NCI-H524 (cell line): ENCODE results near the gene THOC5.

Experiments used
- DNase-seq, 2 experiments: peaks; one replicate each; lab custom pipeline; 2025; lab: John Stamatoyannopoulos, UW

Gene THOC5

DNA sequence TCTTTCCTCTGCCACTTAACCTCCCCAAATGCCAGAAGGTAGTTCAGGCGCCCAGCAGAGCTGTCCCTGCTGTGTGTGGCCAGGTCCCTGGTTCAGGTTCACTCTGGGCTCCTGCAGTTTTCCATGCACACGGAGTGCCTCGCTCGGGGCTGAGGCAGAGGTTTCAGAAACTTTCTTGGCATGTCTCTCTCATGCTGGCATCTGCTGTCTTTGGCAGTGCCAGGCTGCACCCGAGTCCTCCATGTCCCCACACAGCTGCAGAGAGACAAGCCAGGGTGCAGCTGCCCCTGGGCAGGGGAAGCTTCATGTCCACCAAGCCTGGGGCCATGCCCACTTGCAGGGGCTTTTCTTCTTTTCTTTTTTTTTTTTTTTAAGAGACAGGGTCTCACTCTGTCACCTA, 80.6 kb downstream of the THOC5 start:
- no peak for DNase-seq

DNA sequence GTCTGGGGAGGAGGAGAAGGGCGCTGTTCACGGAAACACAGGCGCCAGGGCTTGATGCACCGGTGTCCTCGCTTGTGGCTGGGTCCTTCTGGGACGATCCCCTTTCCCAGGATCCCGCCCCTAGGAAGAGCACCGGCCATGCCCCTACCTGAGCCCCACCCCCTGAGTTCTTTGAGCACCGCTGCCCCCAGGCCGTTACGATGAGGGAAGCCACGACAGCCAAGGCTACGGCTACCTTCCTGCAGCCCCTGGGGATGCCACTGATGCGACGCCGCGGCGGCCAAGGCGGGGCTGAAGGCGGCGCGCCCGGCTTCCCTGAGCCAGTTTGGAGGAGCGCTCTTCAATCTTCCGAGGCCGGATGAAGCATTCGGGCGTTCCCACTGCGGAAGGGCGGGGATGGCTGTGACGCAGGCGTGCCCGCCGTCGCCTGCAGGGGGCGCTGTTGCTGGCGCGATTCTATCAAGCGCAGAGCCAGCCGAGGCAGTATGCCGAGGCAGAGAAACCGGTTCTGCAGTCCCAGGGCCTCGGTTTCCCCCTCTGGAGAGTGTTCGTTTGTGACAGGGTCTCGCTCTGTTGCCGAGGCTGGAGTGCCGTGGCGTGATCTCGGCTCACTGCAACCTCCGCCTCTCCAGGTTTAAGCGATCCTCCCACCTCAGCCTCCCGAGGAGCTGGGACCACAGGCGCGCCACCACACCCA, 83.2 kb downstream of the THOC5 start:
- peak; percentile 66 to 78 for DNase-seq

DNA sequence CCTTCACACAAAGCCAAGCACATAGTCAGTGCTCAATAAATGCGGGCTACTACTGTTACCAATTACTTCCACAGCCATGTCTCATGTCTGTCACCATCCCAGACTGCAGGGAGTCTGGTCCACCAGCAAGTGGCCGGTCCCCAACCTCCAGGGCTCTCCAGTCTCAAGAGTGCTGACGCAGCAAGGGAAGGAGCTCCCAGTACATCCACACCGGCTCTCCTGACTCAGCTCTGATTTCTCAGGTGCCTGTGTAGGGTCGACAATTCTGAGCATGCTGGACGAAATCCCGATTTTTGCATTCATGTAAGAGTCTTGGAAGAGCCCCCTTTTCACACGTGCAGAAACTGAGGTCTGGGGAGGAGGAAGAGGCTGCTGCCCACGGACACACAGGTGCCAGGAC, 83.8 kb downstream of the THOC5 start:
- no peak for DNase-seq

DNA sequence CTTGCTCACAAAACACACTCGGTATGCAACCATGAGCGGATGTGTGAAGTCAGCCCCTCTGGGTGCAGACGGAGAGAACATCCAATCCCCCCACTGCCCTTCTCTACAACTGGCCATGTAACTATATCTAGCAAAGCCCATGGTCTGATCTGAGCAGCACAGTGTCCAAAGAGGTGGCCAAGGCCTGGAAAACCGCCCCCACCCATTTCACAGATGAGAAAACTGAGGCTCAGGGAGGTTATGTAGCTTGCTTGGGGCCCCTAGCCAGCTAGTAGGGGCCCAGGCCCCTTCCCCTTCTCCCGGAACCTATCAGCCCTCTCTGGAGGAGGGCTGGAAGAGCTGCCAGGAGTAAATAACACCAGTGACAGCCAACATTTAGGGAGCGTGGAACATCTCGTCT, 89.0 kb downstream of the THOC5 start:
- no peak for DNase-seq

DNA sequence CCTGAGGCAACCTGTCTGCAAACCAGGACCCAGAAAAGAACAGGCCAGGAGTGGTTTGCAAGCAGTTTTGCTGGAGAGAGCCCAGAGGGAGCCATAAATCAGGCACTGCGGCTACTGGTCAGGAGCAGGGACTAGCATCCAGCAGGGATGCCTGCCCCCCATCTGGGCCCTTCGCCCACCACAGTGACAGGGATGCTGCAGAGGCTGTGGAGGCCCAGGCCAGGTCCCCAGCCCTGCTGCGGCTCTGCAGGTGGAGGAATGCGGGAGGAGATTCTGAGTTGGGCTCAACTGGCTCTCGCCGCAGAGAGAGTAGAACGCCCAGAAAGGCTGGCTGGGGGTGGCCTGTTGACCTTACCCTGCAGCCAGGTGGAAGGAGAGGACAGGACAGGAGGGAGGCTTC, 89.9 kb downstream of the THOC5 start:
- no peak for DNase-seq

GRCh38 chr22:29461263-29461662, 92.3 kb downstream of the THOC5 start:
- DNase-seq: no peak

- DNase-seq: no peak
Measured at GRCh38 chr22:29459773-29460172, 93.8 kb downstream of the THOC5 start.

DNA sequence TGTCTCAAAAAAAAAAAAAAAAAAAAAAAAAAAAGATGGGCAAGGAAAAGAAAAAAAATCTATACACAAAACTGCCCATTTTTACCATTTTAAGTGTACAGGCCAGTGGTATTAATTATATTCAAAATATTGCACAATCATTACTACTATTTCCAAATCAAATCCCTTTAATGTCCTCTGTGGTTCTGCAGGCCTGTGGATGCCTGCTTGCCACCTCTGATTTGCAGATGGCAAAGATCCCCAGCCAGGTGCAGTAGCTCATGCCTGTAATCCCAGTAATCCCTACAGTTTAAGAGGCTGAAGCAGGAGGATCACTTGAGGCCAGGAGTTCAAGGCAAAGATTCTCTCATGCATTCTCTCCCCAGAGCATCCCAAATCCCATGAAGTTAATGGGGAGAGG, 95.0 kb downstream of the THOC5 start:
- peak in 1 of 2 experiments; percentile 58 for DNase-seq

GRCh38 chr22:29457730-29458129, 95.8 kb downstream of the THOC5 start:
- peak; percentile 81 to 91 for DNase-seq

DNA sequence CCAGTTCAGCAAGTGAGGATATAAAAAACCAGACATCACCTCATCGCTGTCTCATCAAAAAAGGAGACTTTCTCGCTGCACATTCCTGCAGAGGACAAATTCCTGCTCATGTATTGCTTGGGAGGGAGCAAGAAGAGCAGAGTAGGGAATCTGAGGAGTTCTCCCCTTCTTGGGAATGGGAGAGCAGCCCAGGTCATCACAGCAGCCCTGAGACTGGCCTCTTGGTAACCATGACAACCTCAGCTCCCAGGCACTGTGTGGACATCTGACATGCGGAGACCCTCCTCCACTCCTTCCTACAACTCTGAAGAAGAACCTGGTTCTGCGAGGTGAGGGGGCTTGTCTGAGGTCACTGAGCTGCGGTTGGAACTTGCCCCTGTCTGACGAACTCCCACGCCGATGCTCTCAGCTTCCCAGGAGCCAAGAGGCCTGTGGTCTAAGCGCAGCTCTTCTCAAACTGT, 97.3 kb downstream of the THOC5 start:
- DNase-seq: no peak
